Endothelial cell of umbilical vein (primary cell): ENCODE results near the gene LARGE1.

Source experiments
- MAX ChIP-seq: IDR thresholded peaks from 2 replicates; pipeline ENCODE4 v1.6.1; 2011; ENCODE audit not compliant: insufficient read depth, insufficient read length
- POLR2A ChIP-seq: IDR thresholded peaks from 2 replicates; pipeline ENCODE4 v1.6.1; 2012; ENCODE audit warnings: low read depth, mild to moderate bottlenecking, control low read depth, low read length
- TF ChIP-seq, protein P1 (sequence below), 2 donors: IDR thresholded peaks; 1 replicate in 1 of 2; 2 replicates in 1 of 2; pipeline ENCODE4 v1.5.1; 2011; ENCODE audit warnings: low read length in 2 of 2, mild to moderate bottlenecking in 2 of 2, moderate library complexity in 2 of 2, control low read depth in 1 of 2, inconsistent platforms in 1 of 2, low read depth in 1 of 2; ENCODE audit not compliant: insufficient read depth in 1 of 2; ENCODE audit errors: extremely low read depth in 1 of 2

GRCh38 chr22:33879796-33880195 lies 40.5 kb downstream of the LARGE1 start:
- TF ChIP-seq POLR2A = no peak
- TF ChIP-seq, protein P1, sequence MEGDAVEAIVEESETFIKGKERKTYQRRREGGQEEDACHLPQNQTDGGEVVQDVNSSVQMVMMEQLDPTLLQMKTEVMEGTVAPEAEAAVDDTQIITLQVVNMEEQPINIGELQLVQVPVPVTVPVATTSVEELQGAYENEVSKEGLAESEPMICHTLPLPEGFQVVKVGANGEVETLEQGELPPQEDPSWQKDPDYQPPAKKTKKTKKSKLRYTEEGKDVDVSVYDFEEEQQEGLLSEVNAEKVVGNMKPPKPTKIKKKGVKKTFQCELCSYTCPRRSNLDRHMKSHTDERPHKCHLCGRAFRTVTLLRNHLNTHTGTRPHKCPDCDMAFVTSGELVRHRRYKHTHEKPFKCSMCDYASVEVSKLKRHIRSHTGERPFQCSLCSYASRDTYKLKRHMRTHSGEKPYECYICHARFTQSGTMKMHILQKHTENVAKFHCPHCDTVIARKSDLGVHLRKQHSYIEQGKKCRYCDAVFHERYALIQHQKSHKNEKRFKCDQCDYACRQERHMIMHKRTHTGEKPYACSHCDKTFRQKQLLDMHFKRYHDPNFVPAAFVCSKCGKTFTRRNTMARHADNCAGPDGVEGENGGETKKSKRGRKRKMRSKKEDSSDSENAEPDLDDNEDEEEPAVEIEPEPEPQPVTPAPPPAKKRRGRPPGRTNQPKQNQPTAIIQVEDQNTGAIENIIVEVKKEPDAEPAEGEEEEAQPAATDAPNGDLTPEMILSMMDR (IDR thresholded peaks at IDR 0.05; ENCODE audit: extremely low read depth in 1 of 2, insufficient read depth in 1 of 2, low read depth in 1 of 2, low read length in 2 of 2) = no peak
- no peak for TF ChIP-seq MAX
